ENCODE results near the gene AKR1B1.

DNA sequence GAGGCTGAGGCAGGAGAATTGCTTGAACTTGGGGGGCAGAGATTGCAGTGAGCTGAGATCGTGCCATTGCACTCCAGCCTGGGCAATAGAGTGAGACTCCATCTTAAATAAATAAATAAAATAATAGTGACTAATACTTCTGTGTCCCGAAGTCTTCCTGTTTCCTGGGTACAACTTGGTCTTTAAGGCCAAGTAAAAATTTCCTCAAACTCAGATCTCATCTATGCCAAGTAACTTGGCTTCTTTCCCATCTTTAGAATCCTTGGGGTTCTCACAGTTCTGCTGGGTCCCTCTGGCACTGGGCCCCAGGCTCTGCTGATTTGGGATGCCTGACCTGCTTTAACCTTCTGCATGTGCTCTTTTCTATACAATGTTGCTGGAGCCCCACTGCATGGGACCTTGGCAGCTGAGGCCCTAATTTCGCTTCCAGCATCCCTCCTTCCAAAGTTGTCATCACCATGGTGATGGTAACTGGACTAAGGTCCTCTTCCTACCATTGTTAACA is 45.8 kb upstream of the AKR1B1 start:
- TF ChIP-seq JUNB (IDR thresholded peaks at IDR 0.05) (no peak), EP300 (IDR thresholded peaks at IDR 0.05) (no peak), RFX5 (IDR thresholded peaks at IDR 0.05) (no peak), MAZ (IDR thresholded peaks at IDR 0.05; ENCODE audit: borderline replicate concordance, low read depth, low read length) (no peak), POLR2AphosphoS2 (conservative IDR thresholded peaks at IDR 0.05; ENCODE audit: low read length) (no peak), POLR2A (IDR thresholded peaks at IDR 0.05; ENCODE audit: low read length) (no peak), MYC (IDR thresholded peaks at IDR 0.05; ENCODE audit: borderline replicate concordance, low read length) (no peak), TP53 (CRISPR knock-in tag; IDR thresholded peaks at IDR 0.05) (no peak)
- TF ChIP-seq, protein P1, sequence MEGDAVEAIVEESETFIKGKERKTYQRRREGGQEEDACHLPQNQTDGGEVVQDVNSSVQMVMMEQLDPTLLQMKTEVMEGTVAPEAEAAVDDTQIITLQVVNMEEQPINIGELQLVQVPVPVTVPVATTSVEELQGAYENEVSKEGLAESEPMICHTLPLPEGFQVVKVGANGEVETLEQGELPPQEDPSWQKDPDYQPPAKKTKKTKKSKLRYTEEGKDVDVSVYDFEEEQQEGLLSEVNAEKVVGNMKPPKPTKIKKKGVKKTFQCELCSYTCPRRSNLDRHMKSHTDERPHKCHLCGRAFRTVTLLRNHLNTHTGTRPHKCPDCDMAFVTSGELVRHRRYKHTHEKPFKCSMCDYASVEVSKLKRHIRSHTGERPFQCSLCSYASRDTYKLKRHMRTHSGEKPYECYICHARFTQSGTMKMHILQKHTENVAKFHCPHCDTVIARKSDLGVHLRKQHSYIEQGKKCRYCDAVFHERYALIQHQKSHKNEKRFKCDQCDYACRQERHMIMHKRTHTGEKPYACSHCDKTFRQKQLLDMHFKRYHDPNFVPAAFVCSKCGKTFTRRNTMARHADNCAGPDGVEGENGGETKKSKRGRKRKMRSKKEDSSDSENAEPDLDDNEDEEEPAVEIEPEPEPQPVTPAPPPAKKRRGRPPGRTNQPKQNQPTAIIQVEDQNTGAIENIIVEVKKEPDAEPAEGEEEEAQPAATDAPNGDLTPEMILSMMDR (IDR thresholded peaks at IDR 0.05) = no peak
- TF ChIP-seq, protein P2, sequence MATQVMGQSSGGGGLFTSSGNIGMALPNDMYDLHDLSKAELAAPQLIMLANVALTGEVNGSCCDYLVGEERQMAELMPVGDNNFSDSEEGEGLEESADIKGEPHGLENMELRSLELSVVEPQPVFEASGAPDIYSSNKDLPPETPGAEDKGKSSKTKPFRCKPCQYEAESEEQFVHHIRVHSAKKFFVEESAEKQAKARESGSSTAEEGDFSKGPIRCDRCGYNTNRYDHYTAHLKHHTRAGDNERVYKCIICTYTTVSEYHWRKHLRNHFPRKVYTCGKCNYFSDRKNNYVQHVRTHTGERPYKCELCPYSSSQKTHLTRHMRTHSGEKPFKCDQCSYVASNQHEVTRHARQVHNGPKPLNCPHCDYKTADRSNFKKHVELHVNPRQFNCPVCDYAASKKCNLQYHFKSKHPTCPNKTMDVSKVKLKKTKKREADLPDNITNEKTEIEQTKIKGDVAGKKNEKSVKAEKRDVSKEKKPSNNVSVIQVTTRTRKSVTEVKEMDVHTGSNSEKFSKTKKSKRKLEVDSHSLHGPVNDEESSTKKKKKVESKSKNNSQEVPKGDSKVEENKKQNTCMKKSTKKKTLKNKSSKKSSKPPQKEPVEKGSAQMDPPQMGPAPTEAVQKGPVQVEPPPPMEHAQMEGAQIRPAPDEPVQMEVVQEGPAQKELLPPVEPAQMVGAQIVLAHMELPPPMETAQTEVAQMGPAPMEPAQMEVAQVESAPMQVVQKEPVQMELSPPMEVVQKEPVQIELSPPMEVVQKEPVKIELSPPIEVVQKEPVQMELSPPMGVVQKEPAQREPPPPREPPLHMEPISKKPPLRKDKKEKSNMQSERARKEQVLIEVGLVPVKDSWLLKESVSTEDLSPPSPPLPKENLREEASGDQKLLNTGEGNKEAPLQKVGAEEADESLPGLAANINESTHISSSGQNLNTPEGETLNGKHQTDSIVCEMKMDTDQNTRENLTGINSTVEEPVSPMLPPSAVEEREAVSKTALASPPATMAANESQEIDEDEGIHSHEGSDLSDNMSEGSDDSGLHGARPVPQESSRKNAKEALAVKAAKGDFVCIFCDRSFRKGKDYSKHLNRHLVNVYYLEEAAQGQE (IDR thresholded peaks at IDR 0.05) = no peak

Measured in A549 (cell line).